ENCODE results near the gene PIP4K2A. TPM values are rescaled to one million over a fixed set of nuclear protein-coding genes. Genes with fewer than 3 reads are reported as not detected.

The PIP4K2A gene
- total RNA-seq, 1 experiment from 2014 or later: 20.2 TPM

DNA sequence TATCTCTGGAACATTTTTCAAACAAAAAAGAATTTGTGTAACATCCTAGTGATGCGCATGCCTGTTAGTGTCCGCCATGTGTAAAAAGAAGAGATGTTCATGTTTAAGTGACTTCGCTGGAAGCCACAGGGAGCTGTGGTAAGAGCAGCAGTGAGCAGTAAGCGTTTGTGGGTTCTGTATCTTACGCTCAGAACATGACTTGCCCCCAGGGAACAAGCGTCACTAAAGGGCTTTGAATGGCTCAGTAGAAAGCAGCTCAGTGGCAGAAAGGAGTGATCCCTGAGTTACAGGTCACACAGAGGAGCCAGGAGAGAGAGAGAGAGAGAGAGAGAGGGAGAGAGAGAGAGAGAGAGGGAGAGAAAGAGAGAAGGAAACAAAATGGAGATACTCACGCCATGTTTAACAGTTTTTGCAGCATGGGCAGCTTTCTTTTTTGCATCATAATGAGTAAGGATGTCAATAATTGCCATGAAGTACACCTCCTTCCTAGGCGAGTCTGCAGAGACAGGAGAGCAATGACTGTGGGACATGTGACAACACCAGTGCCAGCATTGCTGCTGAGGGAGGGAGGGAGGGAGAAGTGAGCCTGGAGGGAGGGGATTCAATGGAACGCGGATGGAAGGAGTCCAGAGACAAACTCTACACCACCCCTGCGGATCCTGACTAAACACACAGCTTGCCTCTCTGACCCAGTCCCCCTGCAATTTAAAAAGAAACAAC lies 174.6 kb downstream of the PIP4K2A start:
- Histone ChIP-seq H3K9me3 (ENCODE audit: low read length) (no peaks in the 10 kb centered on the region), H4K20me1 (ENCODE audit: low read length) (no peaks in the 10 kb centered on the region), H3K4me3 (ENCODE audit: low read length) (no peak overlapping the region), H3K27me3 (ENCODE audit: low read length) (no peaks in the 10 kb centered on the region), H3K27ac (ENCODE audit: low read length) (no peak overlapping the region), H2AFZ (ENCODE audit: low read length) (no peak overlapping the region), H3K4me1 (ENCODE audit: insufficient read depth, low read length) (peaks cover 6% of the 10 kb centered on the region), H3K36me3 (ENCODE audit: low read depth, low read length) (no peaks in the 10 kb centered on the region), H3K79me2 (ENCODE audit: low read length) (no peaks in the 10 kb centered on the region), H3F3A (ENCODE audit: low read length, unreplicated experiment) (no peaks in the 10 kb centered on the region), H3K9ac (ENCODE audit: low read length) (no peak overlapping the region), H3K9me2 (replicated peaks; ENCODE audit: low read length) (no peaks in the 10 kb centered on the region), H3K4me2 (ENCODE audit: low read length) (no peak overlapping the region)
- BruUV-seq (replicated peaks): no TSS peak
- ChIA-PET POLR2A (ENCODE audit: unreplicated experiment) (no interaction called here), CTCF (no interaction called here)
- DNase-seq (no peak), ATAC-seq (no peak)
- intact Hi-C loops (cut with micrococcal nuclease): no loop called here
- TF ChIP-seq CTCF (conservative IDR thresholded peaks at IDR 0.05; ENCODE audit: low read depth, low read length) (no peak), EZH2phosphoT487 (IDR thresholded peaks at IDR 0.05; ENCODE audit: borderline replicate concordance, low read length) (no peak), EZH2 (IDR thresholded peaks at IDR 0.05; ENCODE audit: low read length, unreplicated experiment) (no peak)

DNA sequence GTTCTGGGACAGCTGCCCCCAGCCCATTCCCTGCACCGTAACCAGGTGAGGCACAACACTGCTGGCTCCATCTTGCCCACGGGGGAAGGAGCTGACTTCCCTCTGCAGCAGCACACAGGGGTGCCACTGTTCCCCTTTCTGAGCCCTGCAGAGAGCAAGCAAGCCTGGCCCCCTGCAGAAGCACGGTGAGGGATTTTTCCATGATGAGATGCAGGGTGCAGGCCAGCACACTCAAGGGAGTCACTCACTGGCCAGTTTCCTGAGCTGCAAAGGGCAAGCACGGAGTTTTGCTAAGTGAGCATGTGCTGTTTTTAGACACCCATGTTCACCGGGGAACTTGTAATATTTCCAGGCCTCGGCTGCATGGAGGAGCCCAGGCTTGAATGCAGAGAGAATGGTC lies 176.6 kb downstream of the PIP4K2A start:
- ATAC-seq: no peak
- H3K4me2 ChIP-seq (ENCODE audit: low read length): no peak overlapping the region

More for the DNA sequence above, 176.6 kb downstream of the PIP4K2A start:
- no peak overlapping the region for H3K9ac ChIP-seq (ENCODE audit: low read length)
- H3K27me3 ChIP-seq (ENCODE audit: low read length): no peaks in the 10 kb centered on the region
- ChIA-PET POLR2A (ENCODE audit: unreplicated experiment) (no interaction called here), CTCF (no interaction called here)
- peaks cover 10% of the 10 kb centered on the region for H3K4me1 ChIP-seq (ENCODE audit: insufficient read depth, low read length)
- H4K20me1 ChIP-seq (ENCODE audit: low read length): no peaks in the 10 kb centered on the region
- H3K9me3 ChIP-seq (ENCODE audit: low read length): no peaks in the 10 kb centered on the region
- H3K36me3 ChIP-seq (ENCODE audit: low read depth, low read length): no peaks in the 10 kb centered on the region
- DNase-seq: no peak
- no TSS peak for BruUV-seq (replicated peaks)
- H3F3A ChIP-seq (ENCODE audit: low read length, unreplicated experiment): no peaks in the 10 kb centered on the region
- no peaks in the 10 kb centered on the region for H3K79me2 ChIP-seq (ENCODE audit: low read length)
- H3K9me2 ChIP-seq (replicated peaks; ENCODE audit: low read length): no peaks in the 10 kb centered on the region
- H3K4me3 ChIP-seq (ENCODE audit: low read length): no peak overlapping the region
- H3K27ac ChIP-seq (ENCODE audit: low read length): no peak overlapping the region
- no peak overlapping the region for H2AFZ ChIP-seq (ENCODE audit: low read length)
- no peak for TF ChIP-seq CTCF (conservative IDR thresholded peaks at IDR 0.05; ENCODE audit: low read depth, low read length)
- TF ChIP-seq EZH2 (IDR thresholded peaks at IDR 0.05; ENCODE audit: low read length, unreplicated experiment): no peak
- TF ChIP-seq EZH2phosphoT487 (IDR thresholded peaks at IDR 0.05; ENCODE audit: borderline replicate concordance, low read length): no peak
- intact Hi-C loops (cut with micrococcal nuclease): no loop called here

Data from PC-3 (cell line).